T-helper 9 cell (primary cell): Measurements from ENCODE around the gene KMT2E.
"Not testable (repeated sequence)": the region's sequence is repeated elsewhere in the genome, so short reads cannot be mapped to it uniquely, and the experiment has no call there.

ENCODE experiments used
- DNase-seq: peaks from one replicate; pipeline ENCODE4 v3.0.0-alpha.2; 2020

Gene KMT2E

DNA sequence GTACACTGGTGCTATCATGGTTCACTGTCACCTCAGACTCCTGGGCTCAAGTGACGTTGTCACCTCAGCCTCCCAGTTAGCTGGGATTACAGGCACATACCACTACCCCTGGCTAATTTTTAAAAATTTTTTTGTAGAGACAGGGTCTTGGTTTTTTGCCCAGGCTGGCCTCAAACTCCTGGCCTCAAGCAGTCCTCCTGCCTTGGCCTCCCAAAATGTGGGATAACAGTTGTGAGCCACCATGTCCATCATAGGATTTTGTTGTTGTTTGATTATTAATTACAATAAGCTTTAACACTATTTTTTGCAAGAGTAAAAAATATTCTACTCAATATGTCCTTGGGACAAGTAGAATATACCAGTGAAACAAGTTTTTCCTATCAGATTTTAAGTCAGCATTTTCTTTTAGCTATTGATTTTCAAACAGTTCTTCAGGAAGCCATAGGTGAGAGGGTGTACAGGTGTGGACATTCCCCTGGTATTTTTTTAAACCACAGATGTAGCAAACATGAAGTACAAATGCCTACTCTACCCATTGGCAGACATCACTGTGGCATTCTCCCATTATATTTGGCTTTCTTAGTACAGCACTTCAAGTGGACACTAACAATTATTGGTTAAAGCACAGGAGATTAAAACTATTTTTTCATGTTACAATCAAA is 18.7 kb downstream of the KMT2E start:
- no peak for DNase-seq

DNA sequence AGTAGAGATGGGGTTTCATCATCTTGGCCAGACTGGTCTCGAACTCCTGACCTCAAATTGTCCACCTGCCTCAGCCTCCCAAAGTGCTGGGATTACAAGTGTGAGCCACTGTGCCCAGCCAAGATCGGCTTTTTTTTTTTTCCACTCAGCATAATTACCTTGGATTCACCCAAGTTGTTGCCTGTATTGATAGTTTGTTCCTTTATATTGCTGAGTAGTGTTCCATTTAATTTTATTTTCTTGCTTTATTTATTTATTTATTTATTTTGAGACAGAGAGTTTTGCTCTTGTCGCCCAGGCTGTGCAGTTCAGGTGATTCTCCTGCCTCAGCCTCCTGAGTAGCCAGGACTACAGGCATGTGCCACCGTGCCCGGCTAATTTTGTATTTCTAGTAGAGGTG is 21.3 kb downstream of the KMT2E start:
- no peak for DNase-seq

DNA sequence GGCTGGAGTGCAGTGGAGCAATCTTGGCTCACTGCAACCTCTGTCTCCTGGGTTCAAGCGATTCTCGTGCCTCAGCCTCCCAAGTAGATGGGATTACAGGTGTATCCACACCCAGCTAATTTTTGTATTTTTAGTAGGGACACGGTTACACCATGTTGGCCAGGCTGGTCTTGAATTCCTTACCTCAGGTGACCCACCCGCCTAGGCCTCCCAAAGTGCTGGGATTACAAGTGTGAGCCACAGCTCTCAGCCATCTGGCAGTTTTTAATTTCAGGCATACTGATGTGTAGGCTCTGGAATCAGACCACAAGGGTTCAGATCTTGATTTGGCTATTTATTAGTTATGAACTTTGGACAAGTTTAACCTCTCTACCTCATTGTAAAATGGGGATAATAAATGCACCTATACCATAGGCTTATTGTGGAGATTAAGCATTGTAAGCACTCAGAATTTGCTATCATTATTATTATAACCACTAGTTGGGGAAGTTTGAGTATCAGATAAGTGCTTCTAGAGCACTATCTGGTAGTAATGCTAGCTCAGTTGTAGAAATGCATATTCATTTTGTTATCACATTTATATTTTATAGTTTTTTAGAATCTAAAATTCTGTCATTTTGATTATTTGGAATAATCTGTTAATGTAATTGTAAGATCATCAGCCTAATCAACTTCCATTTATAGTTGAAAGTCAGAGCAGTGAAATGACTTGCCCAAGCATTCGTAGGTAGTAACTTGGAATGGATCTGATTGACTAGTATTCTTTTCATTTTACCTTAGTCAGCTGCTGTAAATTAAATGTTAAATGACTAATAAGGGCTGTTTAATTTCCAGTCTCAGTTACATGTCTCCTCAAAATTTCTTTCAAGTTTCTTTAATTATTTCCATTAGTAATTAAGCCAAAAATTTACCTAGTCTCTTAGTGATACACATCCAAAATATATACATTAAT is 22.5 kb downstream of the KMT2E start:
- DNase-seq, result no peak

DNA sequence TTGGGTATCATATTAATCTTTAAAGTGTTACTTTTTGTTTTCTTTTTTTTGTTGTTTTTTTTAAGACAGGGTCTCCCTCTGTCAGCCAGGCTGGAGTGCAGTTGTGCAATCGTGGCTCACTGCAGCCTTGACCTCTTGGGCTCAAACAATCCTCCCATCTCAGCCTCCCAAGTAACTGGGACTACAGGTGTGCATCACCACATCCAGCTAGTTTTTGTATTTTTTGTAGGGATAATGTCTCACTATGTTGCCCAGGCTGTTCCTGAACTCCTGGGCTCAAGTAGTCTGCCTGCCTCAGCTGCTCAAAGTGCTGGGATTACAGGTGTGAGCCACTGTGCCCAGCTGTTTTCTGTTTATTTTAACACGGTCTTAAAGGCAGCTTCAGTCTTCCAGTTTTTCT is 23.3 kb downstream of the KMT2E start:
- DNase-seq, result no peak

DNA sequence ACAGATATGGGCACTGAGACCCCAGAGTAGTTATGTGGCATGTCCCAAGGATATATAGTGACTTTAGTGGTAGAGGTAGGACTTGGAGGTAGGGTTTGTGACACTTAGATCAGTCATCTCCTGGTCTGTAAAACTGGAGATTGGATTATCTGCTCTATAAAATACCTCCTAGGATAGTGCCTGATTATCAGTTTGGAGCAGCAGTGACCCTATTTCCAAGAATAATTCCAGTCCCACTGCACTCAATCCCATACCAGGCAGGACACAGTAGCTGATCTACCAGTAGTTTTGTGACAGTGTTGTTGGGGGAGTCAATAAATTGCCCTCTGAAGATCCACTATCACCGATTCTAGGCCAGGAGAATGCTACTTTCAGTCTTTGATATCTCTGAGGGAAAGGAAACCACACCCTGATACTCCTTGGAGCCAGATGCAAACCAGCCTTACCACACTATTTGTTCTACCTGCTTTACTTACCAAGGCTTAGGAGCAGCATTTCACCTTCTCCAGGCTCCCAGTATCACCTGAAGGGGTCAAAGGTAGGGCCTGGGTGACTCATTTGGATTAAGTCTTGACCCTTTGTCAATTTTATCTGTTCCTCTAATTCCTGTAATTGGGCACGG is 30.6 kb downstream of the KMT2E start:
- no peak for DNase-seq

DNA sequence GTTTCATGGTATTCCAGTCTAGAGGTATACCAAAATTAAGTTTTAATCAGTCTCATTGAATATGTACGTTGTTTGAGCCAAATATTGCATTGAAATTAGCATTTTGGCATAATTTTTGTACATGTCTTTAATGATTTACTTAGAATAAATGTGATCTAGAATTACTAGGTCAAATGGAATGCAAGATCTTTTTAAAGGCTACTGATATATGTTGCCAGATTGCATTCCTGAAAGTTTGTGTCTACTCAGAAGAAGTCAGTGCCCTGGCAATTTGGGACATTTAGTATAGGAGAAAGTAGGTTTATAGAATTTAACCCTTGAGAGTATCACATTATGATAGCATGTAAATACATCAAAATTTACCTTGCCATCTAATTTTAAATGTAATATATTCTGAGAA is 32.4 kb downstream of the KMT2E start:
- DNase-seq, result no peak

DNA sequence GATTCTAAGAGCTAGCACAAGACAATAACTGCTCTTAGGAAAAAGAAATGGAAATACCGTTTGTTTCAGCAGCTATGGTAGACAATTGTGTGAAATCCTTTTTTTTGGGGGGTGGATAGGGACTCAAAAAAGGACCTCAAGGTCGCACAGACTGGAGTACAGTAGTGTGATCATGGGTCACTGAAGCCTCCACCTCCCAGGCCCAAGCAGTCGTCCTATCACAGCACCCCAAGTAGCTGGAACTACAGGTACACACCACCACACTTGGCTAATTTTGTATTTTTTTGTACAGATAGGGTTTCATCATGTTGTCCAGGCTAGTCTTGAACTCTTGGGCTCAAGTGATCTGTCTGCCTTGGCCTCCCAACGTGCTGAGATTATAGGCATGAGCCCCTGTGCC is 33.9 kb downstream of the KMT2E start:
- no peak for DNase-seq

DNA sequence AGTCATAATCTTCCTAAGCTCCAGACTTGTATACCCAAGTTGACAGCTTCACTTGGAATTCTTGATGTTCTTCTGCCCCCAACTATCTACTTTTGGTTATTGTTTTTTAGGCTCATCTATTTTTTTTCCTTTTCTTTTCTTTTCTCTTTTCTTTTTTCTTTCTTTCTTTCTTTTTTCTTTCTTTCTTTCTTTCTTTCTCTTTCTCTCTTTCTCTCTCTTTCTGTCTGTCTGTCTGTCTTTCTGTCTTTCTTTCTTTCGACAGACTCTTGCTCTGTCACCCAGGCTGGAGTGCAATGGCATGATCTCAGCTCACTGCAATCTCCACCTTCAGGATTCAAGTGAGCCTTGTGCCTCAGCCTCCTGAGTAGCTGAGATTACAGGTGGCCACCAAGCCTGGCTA is 36.5 kb downstream of the KMT2E start:
- DNase-seq, result no peak

DNA sequence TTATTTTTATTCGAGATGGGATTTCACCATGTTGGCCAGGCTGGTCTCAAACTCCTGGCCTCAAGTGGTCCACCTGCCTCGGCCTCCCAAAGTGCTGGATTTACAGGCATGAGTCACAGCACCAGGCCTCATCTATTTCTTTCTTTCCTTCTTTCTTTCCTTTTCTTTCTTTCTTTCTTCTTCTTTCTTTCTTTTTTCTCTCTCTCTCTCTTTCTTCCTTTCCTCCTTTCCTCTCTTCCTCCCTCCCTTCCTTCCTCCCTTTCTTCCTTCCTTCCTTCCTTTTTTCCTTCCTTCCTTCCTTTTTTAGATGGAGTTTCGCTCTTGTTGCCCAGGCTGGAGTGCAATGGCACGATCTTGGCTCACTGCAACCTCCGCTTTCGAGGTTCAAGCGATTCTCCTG is 36.9 kb downstream of the KMT2E start:
- DNase-seq, result not testable (repeated sequence)

DNA sequence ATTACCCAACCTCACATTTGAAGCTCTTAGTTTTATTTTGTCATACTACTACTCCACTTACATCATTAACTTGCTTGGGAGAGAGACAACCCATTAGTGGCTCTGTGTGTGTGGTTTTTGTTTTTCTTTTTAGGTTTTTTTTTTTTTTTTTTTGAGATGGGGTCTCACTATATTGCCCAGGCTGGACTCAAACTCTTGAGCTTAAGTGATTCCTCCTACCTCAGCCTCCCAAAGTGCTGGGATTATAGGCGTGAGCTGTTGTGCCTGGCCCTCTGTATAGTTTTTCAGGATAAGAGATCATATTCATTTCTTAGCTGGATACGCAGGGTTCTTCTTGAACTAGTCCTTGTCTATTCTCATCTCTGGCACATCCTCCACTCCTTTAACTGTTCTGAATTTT is 41.1 kb downstream of the KMT2E start:
- no peak for DNase-seq

DNA sequence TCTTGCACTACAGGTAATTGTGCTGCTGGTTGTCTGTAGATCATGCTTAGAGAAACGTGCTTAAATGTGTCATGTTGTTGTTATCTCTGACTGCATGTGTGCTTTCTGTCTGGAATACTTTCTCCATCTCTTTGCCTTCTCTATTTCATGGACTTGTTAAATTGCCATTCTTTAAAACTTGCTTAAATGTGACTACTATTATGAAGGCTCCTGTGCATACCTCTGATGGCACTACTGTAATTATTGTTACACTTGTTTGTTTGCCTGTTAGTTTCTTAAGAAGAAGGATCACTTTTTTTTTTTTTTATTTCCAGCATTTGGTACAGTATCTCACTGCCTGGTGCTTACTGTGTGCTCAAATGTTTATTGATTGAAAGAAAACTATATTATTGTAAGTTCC is 41.6 kb downstream of the KMT2E start:
- DNase-seq, result no peak

DNA sequence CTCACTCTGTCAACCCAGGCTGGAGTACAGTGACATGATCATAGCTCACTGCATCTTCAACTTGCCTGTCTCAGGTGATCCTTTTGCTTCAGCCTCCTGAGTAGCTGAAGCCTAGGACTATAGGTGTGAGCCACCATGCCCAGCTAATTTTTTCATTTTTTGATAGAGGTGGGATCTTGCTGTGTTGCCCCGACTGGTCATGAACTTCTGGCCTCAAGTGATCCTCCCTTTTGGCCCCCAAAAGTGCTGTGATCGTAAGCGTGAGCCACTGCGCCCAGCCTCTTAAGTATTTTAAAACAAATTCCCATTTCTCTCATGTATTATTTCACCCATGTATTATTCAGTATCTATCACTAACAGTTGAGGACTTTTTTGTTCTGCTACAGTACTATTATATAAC is 43.5 kb downstream of the KMT2E start:
- DNase-seq, result no peak

DNA sequence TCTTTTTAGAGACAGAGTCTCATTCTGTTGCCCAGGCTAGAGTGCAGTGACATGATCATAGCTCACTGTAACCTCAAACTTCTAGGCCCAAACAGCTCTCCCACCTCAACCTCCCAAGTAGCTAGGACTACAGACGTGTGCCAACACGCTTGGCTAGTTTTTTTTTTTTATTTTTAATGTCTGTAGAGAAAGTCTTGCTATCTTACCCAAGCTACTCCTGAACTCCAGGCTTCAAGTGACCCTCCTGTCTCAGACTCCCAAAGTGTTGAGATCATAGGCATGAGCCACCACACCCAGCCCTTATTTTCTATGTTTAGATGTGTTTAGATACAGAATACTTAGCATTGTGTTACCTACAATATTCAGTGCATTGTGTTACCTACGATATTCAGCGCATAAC is 46.4 kb downstream of the KMT2E start:
- no peak for DNase-seq

DNA sequence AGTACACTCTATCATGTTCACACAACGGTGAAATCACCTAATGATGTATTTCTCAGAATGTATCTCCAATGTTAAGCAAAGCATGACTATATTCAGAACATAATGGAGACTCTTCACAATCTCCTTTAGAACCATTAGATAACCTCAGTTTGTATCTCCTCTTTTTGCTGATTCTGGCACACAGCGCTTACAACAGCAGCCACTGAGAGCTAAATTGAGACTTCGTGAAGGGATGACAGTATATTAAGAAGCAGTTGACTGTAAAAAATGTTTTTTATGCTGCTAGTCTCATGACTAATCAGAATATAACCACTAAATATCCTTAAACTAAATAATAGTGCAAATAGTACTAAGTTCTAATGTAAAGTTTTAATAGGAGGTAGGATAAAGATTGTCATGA is 46.9 kb downstream of the KMT2E start:
- no peak for DNase-seq

DNA sequence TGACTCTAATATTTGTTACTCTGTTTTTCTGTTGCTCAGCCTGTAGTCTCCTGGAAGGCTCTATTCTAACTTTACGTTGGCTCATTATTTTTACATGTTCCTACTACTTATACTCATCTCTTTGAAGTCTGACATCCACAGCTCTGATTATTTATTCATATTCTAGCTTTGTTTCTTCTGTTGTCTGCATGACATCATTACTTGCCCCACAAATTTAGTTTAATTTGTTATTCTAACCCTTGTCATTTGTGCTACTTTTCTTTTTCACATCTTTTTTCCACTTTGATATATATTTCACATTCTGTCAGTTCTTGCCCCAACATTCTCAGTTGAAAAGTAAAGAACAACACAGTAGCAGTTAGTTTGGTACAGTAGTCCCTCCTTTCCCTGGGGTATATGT is 51.1 kb downstream of the KMT2E start:
- no peak for DNase-seq

DNA sequence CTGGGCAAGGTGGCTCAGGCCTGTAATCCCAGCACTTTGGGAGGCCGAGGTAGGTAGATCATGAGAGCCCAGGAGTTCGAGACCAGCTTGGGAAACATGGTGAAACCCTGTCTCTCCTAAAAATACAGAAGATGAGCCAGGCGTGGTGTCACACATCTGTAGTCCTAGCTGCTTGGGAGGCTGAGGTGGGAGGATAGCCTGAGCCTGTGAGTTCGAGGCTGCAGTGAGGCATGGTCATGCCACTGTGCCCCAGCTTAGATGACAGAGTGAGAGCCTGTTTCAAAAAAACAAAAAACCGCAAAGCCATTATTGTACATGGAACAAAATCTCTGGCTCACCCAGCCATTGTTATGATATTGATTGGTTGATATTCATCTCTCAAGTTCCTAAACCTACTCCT is 53.7 kb downstream of the KMT2E start:
- DNase-seq, result no peak

DNA sequence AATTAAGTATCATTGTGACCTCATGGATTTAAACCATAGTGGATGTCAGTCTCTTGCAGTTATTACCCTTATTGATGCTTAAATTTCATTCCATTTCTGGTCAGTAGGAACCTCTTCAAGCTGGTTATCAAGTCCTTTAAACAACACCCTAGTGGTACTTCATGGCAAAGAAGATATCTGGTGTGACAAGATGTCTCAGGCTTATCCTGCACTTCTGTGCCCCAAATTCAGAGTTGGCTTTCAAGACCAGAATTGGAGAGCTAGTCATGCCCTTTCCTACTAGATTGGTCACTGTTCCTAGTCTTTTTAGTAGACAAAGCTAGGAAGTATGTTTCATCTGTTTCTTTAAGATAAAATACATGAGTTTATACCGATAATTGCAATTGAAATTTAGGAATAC is 54.9 kb downstream of the KMT2E start:
- DNase-seq, result no peak

DNA sequence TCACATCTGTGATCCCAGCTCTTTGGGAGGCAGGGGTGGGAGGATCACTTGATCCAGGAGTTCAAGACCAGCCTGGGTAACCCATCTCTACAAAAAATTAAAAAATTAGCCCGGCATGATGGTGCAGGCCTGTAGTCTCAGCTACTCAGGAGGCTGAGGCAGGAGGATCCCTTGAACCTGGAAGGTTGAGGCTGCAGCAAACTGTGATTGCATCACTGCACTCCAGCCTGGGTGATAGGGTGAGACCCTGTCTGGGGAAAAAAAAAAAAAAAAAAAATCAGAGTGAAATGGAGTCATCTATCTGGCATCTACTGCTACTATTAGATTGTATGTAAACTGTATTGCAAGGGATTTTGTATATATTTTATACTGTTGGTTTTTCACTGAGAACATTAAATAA is 59.1 kb downstream of the KMT2E start:
- DNase-seq, result no peak

DNA sequence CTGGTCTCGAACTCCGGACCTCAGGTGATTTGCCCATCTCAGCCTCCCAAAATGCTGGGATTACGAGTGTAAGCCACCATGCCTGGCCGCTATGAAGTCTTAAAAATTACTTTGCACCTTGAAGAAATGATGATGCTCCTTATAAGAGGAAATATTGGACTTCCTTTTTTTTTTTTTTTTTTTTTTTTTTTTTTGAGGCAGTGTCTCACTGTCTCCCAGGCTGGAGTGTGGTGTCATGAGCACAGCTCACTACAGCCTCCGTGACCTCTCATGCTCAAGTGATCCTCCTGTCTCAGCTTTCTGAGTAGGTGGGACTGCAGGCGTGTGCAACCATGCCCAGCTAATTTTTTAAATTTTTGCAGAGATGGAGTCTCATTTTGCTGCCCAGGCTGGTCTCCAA is 65.3 kb downstream of the KMT2E start:
- DNase-seq, result no peak

DNA sequence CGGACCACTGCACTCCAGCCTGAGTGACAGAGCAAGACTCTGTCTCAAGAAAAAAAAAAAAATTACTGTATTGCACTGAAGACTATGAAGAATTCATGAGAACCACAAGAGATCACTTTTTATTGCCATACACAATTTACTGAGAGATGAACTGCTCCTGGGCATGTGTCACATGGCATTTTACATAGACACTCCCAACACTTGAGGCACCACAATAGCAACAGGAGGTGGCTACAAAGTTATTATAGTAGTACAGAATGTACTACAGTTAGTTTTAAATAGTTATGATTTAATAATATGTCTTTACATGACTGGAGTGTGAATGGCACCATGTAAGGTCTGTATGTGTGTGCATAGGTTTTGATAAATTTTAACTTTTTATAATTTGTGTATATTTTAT is 70.6 kb downstream of the KMT2E start:
- no peak for DNase-seq

DNA sequence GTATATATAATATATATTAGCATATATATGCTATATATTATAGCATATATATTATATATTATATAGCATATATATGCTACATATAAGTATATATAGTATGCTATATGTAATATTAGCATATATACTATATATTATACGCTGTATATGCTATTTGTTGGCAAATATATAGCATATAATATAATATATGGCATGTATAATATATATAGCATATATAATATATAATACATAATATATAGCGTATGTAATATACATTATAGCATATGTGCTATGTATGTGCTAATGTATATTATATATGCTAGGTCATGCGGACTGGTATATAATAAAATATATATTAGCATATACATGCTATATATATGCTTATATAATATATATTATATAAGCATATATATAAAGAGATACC is 72.8 kb downstream of the KMT2E start:
- no peak for DNase-seq

DNA sequence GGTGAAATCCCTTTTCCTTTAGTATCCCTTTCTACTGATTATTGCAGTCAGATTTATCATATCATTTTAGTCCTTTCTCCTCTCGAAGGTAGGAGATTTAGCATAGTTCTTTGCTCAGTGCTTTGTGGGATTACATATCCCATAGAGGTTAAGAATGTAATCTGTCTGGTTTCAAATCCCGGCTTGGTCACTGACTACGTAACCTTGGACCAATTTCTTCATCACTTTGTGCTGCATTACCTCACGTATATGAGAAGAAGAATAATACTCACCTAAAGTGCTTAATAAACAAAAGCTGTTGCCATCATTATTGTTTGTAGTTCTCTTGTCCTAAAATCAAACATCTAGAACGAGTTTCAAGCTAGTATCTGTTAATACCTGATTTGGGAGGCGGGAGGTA is 74.0 kb downstream of the KMT2E start:
- no peak for DNase-seq

DNA sequence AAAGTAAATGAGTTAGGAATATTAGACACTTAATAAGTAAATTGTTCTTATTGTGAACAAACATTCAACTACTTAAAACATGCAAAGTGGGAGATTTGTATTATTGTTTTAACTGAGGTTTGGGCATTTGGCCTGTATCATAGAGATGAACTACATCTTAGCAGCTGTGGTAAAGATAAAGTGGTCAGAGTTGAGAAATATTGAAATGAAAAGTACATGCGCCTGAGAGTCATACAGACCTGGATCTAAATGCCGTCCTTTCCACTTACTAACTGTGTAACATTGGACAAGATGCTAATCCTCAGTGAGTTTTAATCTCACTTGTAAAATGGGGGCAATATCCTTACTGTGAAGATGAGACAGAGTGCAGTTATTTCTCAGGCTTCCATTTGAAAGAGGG is 74.5 kb downstream of the KMT2E start:
- DNase-seq, result no peak

DNA sequence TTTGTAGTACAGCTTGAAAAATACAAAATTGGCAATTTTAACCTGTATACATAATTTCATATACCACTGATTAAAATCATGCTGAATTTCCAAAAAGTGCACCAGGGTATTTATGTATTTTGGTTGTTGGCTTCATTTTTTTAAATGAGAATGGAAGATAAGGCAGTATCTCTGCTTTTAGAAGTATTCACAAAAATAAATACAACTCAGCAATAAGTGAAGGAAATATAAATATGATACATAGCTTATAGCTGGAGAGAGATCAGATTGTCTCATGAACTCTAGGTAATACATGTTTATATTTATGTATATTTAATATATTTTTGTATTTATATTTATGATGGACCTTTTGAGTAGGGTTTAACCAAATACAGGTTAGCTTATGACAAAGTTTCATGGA is 81.0 kb downstream of the KMT2E start:
- no peak for DNase-seq
